Measurements from ENCODE around the gene ZNFX1.
"Not testable (repeated sequence)": the region's sequence is repeated elsewhere in the genome, so short reads cannot be mapped to it uniquely, and the experiment has no call there.

ZNFX1 gene

GRCh38 chr20:49203746-49204145 lies 74.1 kb downstream of the ZNFX1 start:
- DNase-seq, result no peak

- DNase-seq, result no peak
Measured at GRCh38 chr20:49203011-49203410, 74.8 kb downstream of the ZNFX1 start.

- no peak for DNase-seq
Measured at GRCh38 chr20:49199729-49200293, 78.0 kb downstream of the ZNFX1 start.

- not testable (repeated sequence) for DNase-seq
Measured at GRCh38 chr20:49192944-49193518, 84.8 kb downstream of the ZNFX1 start.

All from NCI-H526 treated with DMSO at 0.1 percent for 48 hours (cell line).